NCI-H2171 (cell line): ENCODE results near the gene SLC25A33.
"Not testable (repeated sequence)": the region's sequence is repeated elsewhere in the genome, so short reads cannot be mapped to it uniquely, and the experiment has no call there.

Source experiments
- DNase-seq: peaks from one replicate; lab custom pipeline; 2025; lab: John Stamatoyannopoulos, UW

SLC25A33 gene

GRCh38 chr1:9539829-9540550 is 725 bp downstream of the SLC25A33 start:
- DNase-seq: no peak

- DNase-seq: no peak
Observed at GRCh38 chr1:9542430-9542829, 3.2 kb downstream of the SLC25A33 start.

GRCh38 chr1:9544926-9545325 is 5.7 kb downstream of the SLC25A33 start:
- no peak for DNase-seq

GRCh38 chr1:9549955-9550546 is 10.8 kb downstream of the SLC25A33 start:
- DNase-seq: no peak

- no peak for DNase-seq
Observed at GRCh38 chr1:9551984-9552383, 12.7 kb downstream of the SLC25A33 start.

GRCh38 chr1:9553736-9554144 is 14.5 kb downstream of the SLC25A33 start:
- no peak for DNase-seq

GRCh38 chr1:9555942-9556341 is 16.7 kb downstream of the SLC25A33 start:
- no peak for DNase-seq

GRCh38 chr1:9557624-9558023 is 18.4 kb downstream of the SLC25A33 start:
- no peak for DNase-seq

GRCh38 chr1:9558271-9558945 is 19.1 kb downstream of the SLC25A33 start:
- no peak for DNase-seq

GRCh38 chr1:9558946-9559545 is 19.8 kb downstream of the SLC25A33 start:
- no peak for DNase-seq

- DNase-seq: no peak
Observed at GRCh38 chr1:9559673-9560072, 20.4 kb downstream of the SLC25A33 start.

- not testable (repeated sequence) for DNase-seq
Observed at GRCh38 chr1:9560090-9560489, 20.8 kb downstream of the SLC25A33 start.

- DNase-seq: peak; percentile 74
Observed at GRCh38 chr1:9561429-9561828, 22.2 kb downstream of the SLC25A33 start.

- DNase-seq: no peak
Observed at GRCh38 chr1:9569267-9569666, 30.0 kb downstream of the SLC25A33 start.

- DNase-seq: not testable (repeated sequence)
Observed at GRCh38 chr1:9570886-9571529, 31.7 kb downstream of the SLC25A33 start.

- DNase-seq: no peak
Observed at GRCh38 chr1:9573723-9574122, 34.5 kb downstream of the SLC25A33 start.

- DNase-seq: no peak
Observed at GRCh38 chr1:9575486-9575885, 36.2 kb downstream of the SLC25A33 start.

GRCh38 chr1:9576903-9577302 is 37.6 kb downstream of the SLC25A33 start:
- no peak for DNase-seq

GRCh38 chr1:9577423-9577822 is 38.2 kb downstream of the SLC25A33 start:
- no peak for DNase-seq

- DNase-seq: no peak
Observed at GRCh38 chr1:9580942-9581341, 41.7 kb downstream of the SLC25A33 start.

GRCh38 chr1:9586147-9586766 is 47.0 kb downstream of the SLC25A33 start:
- no peak for DNase-seq
